NB4 (cell line): ENCODE results near the gene KDM5C.

Experiments
- DNase-seq: peaks from one replicate; pipeline ENCODE4 v3.0.0; 2010; ENCODE audit warnings: low read depth
- H3K4me3 ChIP-seq: one replicate; pipeline ENCODE4 v1.5.1; 2011; ENCODE audit warnings: mild to moderate bottlenecking, low read depth, low read length, moderate library complexity
- CTCF ChIP-seq: IDR thresholded peaks from one replicate; pipeline ENCODE4 v1.5.1; 2012; ENCODE audit warnings: low read depth, low read length
- MAX ChIP-seq: IDR thresholded peaks from 2 replicates; pipeline ENCODE4 v1.6.1; 2011; ENCODE audit warnings: low read depth, low read length
- MYC ChIP-seq: IDR thresholded peaks from 2 replicates; pipeline ENCODE4 v1.6.1; 2011; ENCODE audit warnings: low read depth, low read length
- POLR2A ChIP-seq: IDR thresholded peaks from 2 replicates; pipeline ENCODE4 v1.6.1; 2011; ENCODE audit warnings: mild to moderate bottlenecking; ENCODE audit not compliant: insufficient read length; ENCODE audit errors: extremely low read depth

KDM5C gene

GRCh38 chrX:53224860-53225797 is at the start of gene KDM5C:
Gene KDM5C (minus strand): TSS chrX:53225207. CDS start chrX:53224889, 318 bp downstream.
- TF ChIP-seq POLR2A = peak; percentile 58
- TF ChIP-seq MYC = peak; percentile 67
- TF ChIP-seq CTCF = no peak
- peak; percentile 66; the same call in 1 of the 2 replicates for TF ChIP-seq MAX
- peak within 1 kb of the TSS; percentile 92 for H3K4me3 ChIP-seq
- peak; percentile 95 for DNase-seq

- no peak overlapping the region for H3K4me3 ChIP-seq
- TF ChIP-seq CTCF = no peak
- DNase-seq = no peak
Observed at GRCh38 chrX:53272808-53273337, 47.9 kb upstream of the KDM5C start.

DNA sequence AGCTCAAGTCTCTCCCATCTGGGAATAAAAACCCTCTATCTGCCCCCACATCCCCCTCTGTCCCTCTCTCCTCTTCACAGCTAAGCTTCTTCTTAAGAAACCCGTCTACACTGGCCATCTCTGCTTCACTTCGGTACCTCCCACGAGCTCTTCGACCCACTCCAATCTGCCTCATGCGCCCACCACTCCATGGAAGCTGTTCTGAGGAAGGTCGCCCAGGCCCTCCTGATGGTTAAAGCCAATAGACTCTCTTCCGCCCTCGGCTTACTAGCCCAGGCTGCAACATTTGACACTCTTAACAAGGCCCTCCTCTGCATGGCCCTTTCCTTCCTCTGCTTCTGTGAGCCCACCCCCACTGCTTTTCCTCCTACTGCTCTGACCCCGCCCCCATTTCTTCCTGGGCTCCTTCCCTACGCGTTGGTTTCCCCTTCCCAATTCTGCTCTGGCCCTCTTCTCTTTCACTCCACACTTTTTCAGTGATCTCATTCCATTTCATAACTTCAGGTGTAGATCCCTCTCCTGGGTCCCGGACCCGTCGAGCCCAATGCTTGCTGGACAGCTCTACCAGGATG is 44.6 kb upstream of the KDM5C start:
- DNase-seq = no peak
- H3K4me3 ChIP-seq = no peak overlapping the region
- no peak for TF ChIP-seq MYC
- no peak for TF ChIP-seq MAX
- TF ChIP-seq POLR2A = no peak
- TF ChIP-seq CTCF = no peak

DNA sequence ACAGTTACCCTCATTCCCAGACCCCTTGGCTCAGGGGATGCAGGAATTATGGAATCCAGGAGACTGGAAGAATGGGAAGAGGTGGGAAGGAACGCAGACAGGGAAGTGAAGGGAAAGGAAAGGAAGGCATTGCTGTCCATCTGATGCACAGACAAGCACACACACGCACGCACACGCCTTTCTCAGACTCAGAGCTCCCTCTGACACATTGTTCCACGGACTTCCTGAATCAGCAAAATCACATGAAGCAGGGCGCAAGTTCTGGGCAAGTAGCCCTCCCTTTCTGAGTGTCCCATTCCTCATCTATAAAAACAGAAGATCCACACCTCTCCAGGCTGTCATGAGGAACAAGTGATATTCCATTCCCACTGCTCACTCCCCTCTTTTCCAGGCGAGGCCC is 43.2 kb upstream of the KDM5C start:
- H3K4me3 ChIP-seq = no peak overlapping the region
- TF ChIP-seq POLR2A (no peak), MYC (no peak), MAX (no peak), CTCF (no peak)
- DNase-seq = no peak

GRCh38 chrX:53266914-53267313 is 41.9 kb upstream of the KDM5C start:
- DNase-seq = peak; percentile 32
- no peak overlapping the region for H3K4me3 ChIP-seq
- no peak for TF ChIP-seq CTCF
- no peak for TF ChIP-seq MYC
- no peak for TF ChIP-seq MAX
